ENCODE data around the gene WWC2. TPM values are rescaled to one million over a fixed set of nuclear protein-coding genes. Genes with fewer than 3 reads are reported as not detected.

The WWC2 gene
- total RNA-seq, 1 donor from 2014 or later: 39.6 TPM

GRCh38 chr4:183241322-183241640, 142.2 kb downstream of the WWC2 start:
- Mint-ChIP-seq H3K27ac (peak overlapping the region; percentile 65), H3K4me1 (peaks cover 14% of the 10 kb centered on the region)
- no peak overlapping the region for H3K4me3 ChIP-seq

GRCh38 chr4:183241721-183242151, 142.7 kb downstream of the WWC2 start:
- Mint-ChIP-seq H3K36me3 (peaks cover 23% of the 10 kb centered on the region), H3K27me3 (ENCODE audit: insufficient read depth, low read depth) (no peaks in the 10 kb centered on the region), H3K4me1 (peaks cover 14% of the 10 kb centered on the region), H3K9me3 (peaks cover 3% of the 10 kb centered on the region), H3K27ac (peak overlapping the region; percentile 65), H3K4me3 (no peak overlapping the region)
- Histone ChIP-seq H3K36me3 (peaks cover 4% of the 10 kb centered on the region), H3K4me2 (no peak overlapping the region), H3K27ac (no peak overlapping the region), H4K20me1 (ENCODE audit: low read depth) (no peaks in the 10 kb centered on the region), H3K9me3 (ENCODE audit: low read depth) (no peaks in the 10 kb centered on the region), H3K27me3 (no peaks in the 10 kb centered on the region), H3K79me2 (ENCODE audit: low read depth) (no peaks in the 10 kb centered on the region), H3K4me3 (no peak overlapping the region), H3K9ac (no peak overlapping the region), H2AFZ (replicated peaks) (no peak overlapping the region), H3K4me1 (peaks cover 12% of the 10 kb centered on the region), H3F3A (ENCODE audit: low read depth) (no peaks in the 10 kb centered on the region)
- no peak for DNase-seq (ENCODE audit: low spot score)
- TF ChIP-seq EZH2phosphoT487 (IDR thresholded peaks at IDR 0.05) (no peak), CTCF (IDR thresholded peaks at IDR 0.05) (no peak), EZH2 (IDR thresholded peaks at IDR 0.05) (no peak)

More at GRCh38 chr4:183241322-183241640, 142.2 kb downstream of the WWC2 start:
- DNase-seq (ENCODE audit: low spot score): no peak
- Histone ChIP-seq H3K27me3 (no peaks in the 10 kb centered on the region), H3K36me3 (no peaks in the 10 kb centered on the region), H3K79me2 (ENCODE audit: low read depth) (no peaks in the 10 kb centered on the region), H3K4me2 (no peak overlapping the region), H3K4me1 (peaks cover 12% of the 10 kb centered on the region), H3K9me3 (ENCODE audit: low read depth) (no peaks in the 10 kb centered on the region), H3K27ac (no peak overlapping the region), H3F3A (ENCODE audit: low read depth) (no peaks in the 10 kb centered on the region), H2AFZ (replicated peaks) (no peak overlapping the region), H4K20me1 (ENCODE audit: low read depth) (no peaks in the 10 kb centered on the region), H3K9ac (no peak overlapping the region)
- peaks cover 8% of the 10 kb centered on the region for H3K9me3 Mint-ChIP-seq
- H3K4me3 Mint-ChIP-seq: no peak overlapping the region
- no peaks in the 10 kb centered on the region for H3K27me3 Mint-ChIP-seq (ENCODE audit: insufficient read depth, low read depth)
- TF ChIP-seq EZH2 (IDR thresholded peaks at IDR 0.05) (no peak), CTCF (IDR thresholded peaks at IDR 0.05) (no peak), EZH2phosphoT487 (IDR thresholded peaks at IDR 0.05) (no peak)
- H3K36me3 Mint-ChIP-seq: peaks cover 27% of the 10 kb centered on the region

- H3K4me1 Mint-ChIP-seq: peaks cover 14% of the 10 kb centered on the region
- no peak overlapping the region for H3K27ac Mint-ChIP-seq
- no peak for DNase-seq (ENCODE audit: low spot score)
- Histone ChIP-seq H3K9me3 (ENCODE audit: low read depth) (no peaks in the 10 kb centered on the region), H3K4me2 (no peak overlapping the region), H3K4me3 (no peak overlapping the region), H4K20me1 (ENCODE audit: low read depth) (no peaks in the 10 kb centered on the region), H3K79me2 (ENCODE audit: low read depth) (no peaks in the 10 kb centered on the region), H3K9ac (no peak overlapping the region), H3K36me3 (peaks cover 9% of the 10 kb centered on the region), H3K27ac (no peak overlapping the region), H3K4me1 (peaks cover 12% of the 10 kb centered on the region), H3K27me3 (no peaks in the 10 kb centered on the region), H2AFZ (replicated peaks) (no peak overlapping the region), H3F3A (ENCODE audit: low read depth) (no peaks in the 10 kb centered on the region)
- TF ChIP-seq CTCF (IDR thresholded peaks at IDR 0.05) (no peak), EZH2 (IDR thresholded peaks at IDR 0.05) (no peak), EZH2phosphoT487 (IDR thresholded peaks at IDR 0.05) (no peak)
- no peaks in the 10 kb centered on the region for H3K9me3 Mint-ChIP-seq
- peaks cover 21% of the 10 kb centered on the region for H3K36me3 Mint-ChIP-seq
- H3K27me3 Mint-ChIP-seq (ENCODE audit: insufficient read depth, low read depth): no peaks in the 10 kb centered on the region
- no peak overlapping the region for H3K4me3 Mint-ChIP-seq
Measured at GRCh38 chr4:183242291-183242690, 143.2 kb downstream of the WWC2 start.
